Measurements from ENCODE around the gene HNRNPU.

Gene HNRNPU

GRCh38 chr1:244869950-244870349 is 5.6 kb upstream of the HNRNPU start:
- TF ChIP-seq CTCF (IDR thresholded peaks at IDR 0.05; ENCODE audit: low read depth, low read length, missing control alignments): no peak
- no peak for DNase-seq (ENCODE audit: extremely low read depth, low read depth)
- no peak overlapping the region for H3K4me3 ChIP-seq (replicated peaks; ENCODE audit: low read depth, low read length)

DNA sequence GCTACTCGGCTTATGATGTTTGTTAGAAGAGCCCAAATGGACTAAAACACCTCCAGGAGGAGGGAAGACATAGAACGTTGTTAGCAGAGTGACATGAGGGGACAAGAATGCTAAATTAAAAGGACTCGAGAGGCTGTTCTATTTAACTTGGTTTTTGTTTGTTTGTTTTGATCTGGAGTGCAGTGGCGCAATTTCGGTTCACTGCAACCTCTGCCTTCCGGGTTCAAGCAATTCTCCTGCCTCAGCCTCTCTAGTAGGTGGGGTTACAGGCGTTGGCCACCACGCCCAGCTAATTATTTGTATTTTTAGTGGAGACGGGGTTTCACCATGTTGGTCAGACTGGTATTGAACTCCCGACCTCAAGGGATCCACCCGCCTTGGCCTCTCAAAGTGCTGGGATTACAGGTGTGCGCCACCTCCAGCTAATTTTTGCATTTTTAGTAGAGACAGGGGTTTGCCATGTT is 5.1 kb upstream of the HNRNPU start:
- DNase-seq (ENCODE audit: extremely low read depth, low read depth): no peak
- TF ChIP-seq CTCF (IDR thresholded peaks at IDR 0.05; ENCODE audit: low read depth, low read length, missing control alignments): no peak
- H3K4me3 ChIP-seq (replicated peaks; ENCODE audit: low read depth, low read length): no peak overlapping the region

- DNase-seq (ENCODE audit: extremely low read depth, low read depth): no peak
- no peak for TF ChIP-seq CTCF (IDR thresholded peaks at IDR 0.05; ENCODE audit: low read depth, low read length, missing control alignments)
- H3K4me3 ChIP-seq (replicated peaks; ENCODE audit: low read depth, low read length): no peak overlapping the region
These were observed 4.4 kb upstream of the HNRNPU start for GRCh38 chr1:244868484-244869363.

GRCh38 chr1:244866355-244866754 is 2.0 kb upstream of the HNRNPU start:
- no peak for TF ChIP-seq CTCF (IDR thresholded peaks at IDR 0.05; ENCODE audit: low read depth, low read length, missing control alignments)
- H3K4me3 ChIP-seq (replicated peaks; ENCODE audit: low read depth, low read length): no peak overlapping the region
- DNase-seq (ENCODE audit: extremely low read depth, low read depth): no peak

GRCh38 chr1:244865820-244866219 is 1.5 kb upstream of the HNRNPU start:
- H3K4me3 ChIP-seq (replicated peaks; ENCODE audit: low read depth, low read length): no peak overlapping the region
- no peak for DNase-seq (ENCODE audit: extremely low read depth, low read depth)
- TF ChIP-seq CTCF (IDR thresholded peaks at IDR 0.05; ENCODE audit: low read depth, low read length, missing control alignments): no peak

GRCh38 chr1:244865028-244865371 is 657 bp upstream of the HNRNPU start:
- no peak for TF ChIP-seq CTCF (IDR thresholded peaks at IDR 0.05; ENCODE audit: low read depth, low read length, missing control alignments)
- H3K4me3 ChIP-seq (replicated peaks; ENCODE audit: low read depth, low read length): peak overlapping the region; percentile 94
- DNase-seq (ENCODE audit: extremely low read depth, low read depth): no peak
